Suppressor macrophage treated with lipopolysaccharide for 1 hour (primary cell): ENCODE results near the gene RASGRF2.
A peak's percentile ranks its signal among the peaks of the same experiment; 100 is the strongest.

Experiments
- DNase-seq, 3 donors: peaks; one replicate each; pipeline ENCODE4 v3.0.0-alpha.2; 2020 to 2022

The RASGRF2 gene, protein sequence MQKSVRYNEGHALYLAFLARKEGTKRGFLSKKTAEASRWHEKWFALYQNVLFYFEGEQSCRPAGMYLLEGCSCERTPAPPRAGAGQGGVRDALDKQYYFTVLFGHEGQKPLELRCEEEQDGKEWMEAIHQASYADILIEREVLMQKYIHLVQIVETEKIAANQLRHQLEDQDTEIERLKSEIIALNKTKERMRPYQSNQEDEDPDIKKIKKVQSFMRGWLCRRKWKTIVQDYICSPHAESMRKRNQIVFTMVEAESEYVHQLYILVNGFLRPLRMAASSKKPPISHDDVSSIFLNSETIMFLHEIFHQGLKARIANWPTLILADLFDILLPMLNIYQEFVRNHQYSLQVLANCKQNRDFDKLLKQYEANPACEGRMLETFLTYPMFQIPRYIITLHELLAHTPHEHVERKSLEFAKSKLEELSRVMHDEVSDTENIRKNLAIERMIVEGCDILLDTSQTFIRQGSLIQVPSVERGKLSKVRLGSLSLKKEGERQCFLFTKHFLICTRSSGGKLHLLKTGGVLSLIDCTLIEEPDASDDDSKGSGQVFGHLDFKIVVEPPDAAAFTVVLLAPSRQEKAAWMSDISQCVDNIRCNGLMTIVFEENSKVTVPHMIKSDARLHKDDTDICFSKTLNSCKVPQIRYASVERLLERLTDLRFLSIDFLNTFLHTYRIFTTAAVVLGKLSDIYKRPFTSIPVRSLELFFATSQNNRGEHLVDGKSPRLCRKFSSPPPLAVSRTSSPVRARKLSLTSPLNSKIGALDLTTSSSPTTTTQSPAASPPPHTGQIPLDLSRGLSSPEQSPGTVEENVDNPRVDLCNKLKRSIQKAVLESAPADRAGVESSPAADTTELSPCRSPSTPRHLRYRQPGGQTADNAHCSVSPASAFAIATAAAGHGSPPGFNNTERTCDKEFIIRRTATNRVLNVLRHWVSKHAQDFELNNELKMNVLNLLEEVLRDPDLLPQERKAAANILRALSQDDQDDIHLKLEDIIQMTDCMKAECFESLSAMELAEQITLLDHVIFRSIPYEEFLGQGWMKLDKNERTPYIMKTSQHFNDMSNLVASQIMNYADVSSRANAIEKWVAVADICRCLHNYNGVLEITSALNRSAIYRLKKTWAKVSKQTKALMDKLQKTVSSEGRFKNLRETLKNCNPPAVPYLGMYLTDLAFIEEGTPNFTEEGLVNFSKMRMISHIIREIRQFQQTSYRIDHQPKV (N-terminal part only)

GRCh38 chr5:80959768-80960442 lies at the start of gene RASGRF2:
RASGRF2 (plus strand) TSS chr5:80960363; CDS start chr5:80960739, 376 bp downstream.
- DNase-seq: peak in 1 of 3 donors; percentile 24

DNA sequence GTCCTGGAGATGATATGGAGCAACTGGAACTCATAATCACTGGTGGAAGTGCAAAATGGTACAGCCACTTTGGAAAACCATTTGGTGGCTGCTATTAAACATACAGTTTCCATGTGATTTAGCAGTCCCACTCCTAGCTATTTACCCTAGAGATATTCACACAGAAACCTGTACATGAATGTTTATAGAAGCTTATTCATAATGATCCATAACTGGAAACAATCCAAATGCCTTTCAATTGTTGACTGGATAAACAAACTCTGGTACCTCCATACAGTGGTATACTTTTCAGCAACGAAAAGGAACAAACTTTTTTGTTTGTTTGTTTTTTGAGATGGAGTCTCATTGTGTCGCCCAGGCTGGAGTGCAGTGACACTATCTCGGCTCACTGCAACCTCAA lies 47.7 kb upstream of the RASGRF2 start:
- no peak for DNase-seq

GRCh38 chr5:80915716-80916115 lies 44.4 kb upstream of the RASGRF2 start:
- no peak for DNase-seq

DNA sequence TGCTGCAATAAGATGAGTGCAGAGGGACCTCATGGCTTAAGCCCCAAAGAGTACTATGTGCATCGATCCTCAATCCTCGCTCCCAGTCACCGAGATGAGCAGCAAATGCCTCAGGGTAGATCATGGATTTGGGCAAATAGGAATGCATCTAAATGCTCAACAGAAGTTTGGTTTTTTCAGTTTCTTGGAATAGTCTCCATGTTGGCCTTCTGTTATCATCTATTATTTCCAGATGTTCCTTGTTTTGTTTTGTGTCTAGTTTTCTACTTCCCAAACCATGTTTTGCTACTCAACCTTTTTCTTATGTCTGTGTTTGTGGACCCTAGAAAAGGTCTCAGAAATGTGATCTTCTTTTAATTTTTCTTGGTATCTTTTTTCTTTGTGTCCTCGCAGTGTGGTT lies 43.5 kb upstream of the RASGRF2 start:
- DNase-seq: no peak

DNA sequence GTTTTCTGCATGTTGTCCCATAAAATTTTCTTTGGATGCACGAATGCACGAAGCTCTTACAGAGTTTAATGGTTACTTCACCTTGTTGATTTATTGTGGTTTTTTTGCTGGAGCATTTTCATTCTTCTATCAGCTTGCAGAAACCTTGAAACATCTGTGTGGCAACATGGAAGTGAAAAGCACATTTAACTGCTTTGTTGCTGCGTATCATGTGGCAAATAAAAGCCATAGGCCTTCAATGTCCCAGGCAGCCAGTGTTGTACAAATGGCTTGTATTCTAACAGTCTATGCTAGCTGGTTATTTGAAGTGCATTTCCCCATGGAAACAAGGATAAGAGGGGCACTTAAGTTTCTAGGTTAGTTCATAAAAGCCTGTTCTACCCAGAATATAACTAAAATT lies 42.5 kb upstream of the RASGRF2 start:
- no peak for DNase-seq

- DNase-seq: no peak
Measured at GRCh38 chr5:80919678-80920196, 40.4 kb upstream of the RASGRF2 start.

DNA sequence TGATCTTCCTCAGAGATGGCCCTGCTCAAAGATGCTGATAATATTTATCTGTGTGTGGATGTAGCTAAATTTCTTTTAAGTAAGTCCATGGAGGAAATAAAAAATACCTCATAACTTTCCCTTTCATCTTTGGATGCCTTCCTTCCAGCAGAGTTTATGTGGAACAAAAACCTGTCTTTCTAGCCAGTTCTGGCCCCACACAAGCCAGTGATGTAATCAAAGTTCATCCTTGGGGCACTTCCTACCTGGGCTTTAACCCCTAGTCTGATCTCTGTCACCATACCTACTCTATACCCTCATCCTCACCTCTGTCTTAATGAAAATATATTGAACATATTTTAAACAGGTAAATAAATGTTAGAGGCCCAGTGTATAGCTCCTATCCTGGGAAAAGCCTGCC lies 39.8 kb upstream of the RASGRF2 start:
- DNase-seq: no peak

- DNase-seq: no peak
Measured at GRCh38 chr5:80921026-80921425, 39.1 kb upstream of the RASGRF2 start.

DNA sequence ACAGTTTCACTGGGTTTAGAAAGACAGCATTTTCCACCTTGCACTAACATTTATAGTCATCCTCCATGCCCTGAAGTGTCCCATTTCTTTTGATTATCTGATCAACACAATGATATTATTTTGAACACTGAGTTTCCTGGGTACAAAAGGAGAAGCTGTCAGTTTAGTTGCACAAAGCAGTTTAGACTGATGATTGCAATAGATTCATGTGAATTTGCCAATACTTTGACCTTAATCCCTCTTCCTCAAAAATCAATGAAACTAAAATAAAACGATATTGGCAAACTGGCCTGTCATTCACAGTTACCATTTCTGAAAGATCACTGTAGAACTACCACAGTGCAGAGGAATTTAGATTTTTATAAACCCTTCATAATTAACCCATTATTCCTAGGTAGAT lies 34.2 kb upstream of the RASGRF2 start:
- DNase-seq: peak; percentile 16 to 61 (median 50)

DNA sequence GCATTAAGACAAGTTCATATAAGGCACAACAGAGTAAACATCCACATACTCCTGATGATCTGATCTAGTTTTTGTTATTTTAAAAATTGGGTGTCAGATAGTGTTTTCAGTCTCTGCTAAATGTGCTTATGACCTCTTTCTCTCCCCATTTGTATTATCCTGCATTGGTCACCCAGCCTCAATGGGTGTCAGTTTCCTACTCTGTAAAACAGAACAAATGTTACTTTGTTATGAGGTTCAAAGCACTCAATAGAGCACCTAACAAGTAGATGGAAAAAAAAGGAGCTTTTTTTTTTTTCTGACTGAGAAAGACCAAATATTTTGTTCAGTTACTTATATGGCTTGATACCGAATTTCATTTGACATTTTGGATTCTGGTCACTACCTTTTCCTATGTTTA lies 33.6 kb upstream of the RASGRF2 start:
- DNase-seq: no peak

- peak in 2 of 3 donors; percentile 5 to 30 for DNase-seq
Measured at GRCh38 chr5:80926979-80927656, 33.0 kb upstream of the RASGRF2 start.

GRCh38 chr5:80928073-80928472 lies 32.1 kb upstream of the RASGRF2 start:
- DNase-seq: no peak

DNA sequence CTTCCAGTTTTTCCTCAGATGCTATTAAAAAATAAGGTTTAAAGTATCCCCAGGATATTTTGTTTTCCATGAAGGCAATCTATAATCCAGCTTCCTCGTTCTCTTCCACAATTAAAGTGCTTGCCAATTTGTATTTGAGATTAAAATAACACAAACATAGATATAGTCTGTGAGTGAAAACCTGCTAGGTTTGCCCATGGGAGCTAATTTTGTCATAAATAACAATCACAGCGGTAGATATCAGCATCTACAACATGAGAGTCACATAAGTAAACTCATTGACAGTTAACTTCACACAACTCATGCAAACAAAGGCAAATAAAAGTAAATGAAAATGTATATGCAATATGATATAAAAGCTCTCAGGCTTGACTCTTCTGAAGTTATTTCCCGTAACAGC lies 29.2 kb upstream of the RASGRF2 start:
- DNase-seq: no peak

- DNase-seq: no peak
Measured at GRCh38 chr5:80931411-80931810, 28.8 kb upstream of the RASGRF2 start.

- no peak for DNase-seq
Measured at GRCh38 chr5:80933036-80933435, 27.1 kb upstream of the RASGRF2 start.

GRCh38 chr5:80934751-80935150 lies 25.4 kb upstream of the RASGRF2 start:
- no peak for DNase-seq

DNA sequence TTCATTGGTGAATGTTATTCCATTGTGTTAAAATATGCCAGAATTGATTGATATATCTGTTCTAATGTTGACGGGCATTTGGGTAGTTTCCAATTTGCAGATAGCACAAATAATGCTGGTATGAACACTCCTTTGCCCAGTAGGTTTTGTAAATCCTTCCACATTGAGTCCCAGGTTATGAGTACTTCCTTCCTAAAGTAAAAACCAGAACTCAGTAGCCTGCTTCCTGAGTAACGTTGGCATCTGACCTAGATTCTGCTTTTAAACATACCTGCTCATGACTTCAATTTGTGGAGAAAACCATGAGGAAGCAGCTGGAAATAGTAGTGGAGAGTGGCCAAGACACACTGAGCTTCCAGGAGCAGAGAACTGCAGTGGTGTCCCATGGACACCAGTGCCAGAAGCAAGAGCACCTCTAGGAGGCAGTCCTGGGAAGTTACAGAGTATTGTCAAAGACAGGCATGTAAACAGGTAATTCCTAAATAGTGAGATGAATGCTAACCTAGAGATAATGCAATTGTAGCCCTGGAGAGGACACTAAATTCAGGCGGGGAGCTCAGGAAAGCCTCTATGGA lies 24.3 kb upstream of the RASGRF2 start:
- DNase-seq: no peak

GRCh38 chr5:80936881-80937280 lies 23.3 kb upstream of the RASGRF2 start:
- no peak for DNase-seq

DNA sequence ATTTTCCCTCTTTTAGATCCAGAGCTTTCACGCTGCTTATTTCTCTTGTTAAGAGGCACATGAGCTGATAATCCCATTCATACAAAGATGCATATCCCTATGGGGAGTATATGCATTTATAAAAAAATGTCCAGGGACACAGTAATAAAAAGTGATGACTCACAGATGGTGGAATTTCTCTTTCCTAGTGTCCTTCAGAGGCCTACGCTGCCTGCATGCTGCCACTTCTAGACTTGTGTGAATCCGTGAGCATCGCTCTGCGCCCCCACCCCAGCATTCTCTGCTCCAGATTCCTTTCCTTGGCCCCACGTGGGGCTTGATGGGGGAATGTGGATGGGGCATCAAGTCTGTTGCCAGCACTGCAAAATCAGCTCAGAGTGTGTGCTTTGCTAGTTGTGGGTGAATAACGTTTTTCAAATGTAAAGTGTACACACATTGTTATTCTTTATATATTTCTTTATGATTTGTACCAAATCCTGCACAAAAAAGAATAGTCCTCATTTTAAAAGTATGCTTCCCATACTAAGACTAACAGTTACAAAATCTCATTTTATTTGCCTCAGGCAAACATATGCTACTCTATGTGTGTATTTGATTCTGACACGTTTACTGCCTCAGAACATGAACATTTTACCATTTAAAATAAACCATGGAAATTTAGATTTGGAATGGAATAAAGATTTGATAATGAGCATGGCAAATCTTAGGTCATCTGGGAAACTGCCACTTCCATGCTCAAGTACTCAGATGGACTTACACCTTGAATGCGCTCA lies 22.4 kb upstream of the RASGRF2 start:
- no peak for DNase-seq

- DNase-seq: no peak
Measured at GRCh38 chr5:80941496-80941895, 18.7 kb upstream of the RASGRF2 start.

- no peak for DNase-seq
Measured at GRCh38 chr5:80951366-80951765, 8.8 kb upstream of the RASGRF2 start.
